HG02798 (cell line): ENCODE results near the gene HMOX2.

Source experiments
- ATAC-seq: cut with Tn5 transposase; IDR thresholded peaks from one replicate; pipeline ENCODE4 v1.9.1; 2021; ENCODE audit warnings: mild to moderate bottlenecking; ENCODE audit not compliant: unreplicated experiment, poor library complexity

HMOX2 gene

GRCh38 chr16:4520913-4521312 is 44.7 kb downstream of the HMOX2 start:
- no peak for ATAC-seq

GRCh38 chr16:4522051-4522581 is 45.9 kb downstream of the HMOX2 start:
- ATAC-seq: no peak

- ATAC-seq: no peak
These were observed 47.5 kb downstream of the HMOX2 start for GRCh38 chr16:4523686-4524085.

- ATAC-seq: no peak
These were observed 48.4 kb downstream of the HMOX2 start for GRCh38 chr16:4524571-4524970.

GRCh38 chr16:4525069-4525468 is 48.9 kb downstream of the HMOX2 start:
- no peak for ATAC-seq

- ATAC-seq: no peak
These were observed 49.6 kb downstream of the HMOX2 start for GRCh38 chr16:4525634-4526277.

- no peak for ATAC-seq
These were observed 53.2 kb downstream of the HMOX2 start for GRCh38 chr16:4529085-4530060.

- no peak for ATAC-seq
These were observed 55.6 kb downstream of the HMOX2 start for GRCh38 chr16:4531811-4532210.

GRCh38 chr16:4532238-4532637 is 56.0 kb downstream of the HMOX2 start:
- no peak for ATAC-seq

- no peak for ATAC-seq
These were observed 57.3 kb downstream of the HMOX2 start for GRCh38 chr16:4533490-4533889.

- ATAC-seq: no peak
These were observed 58.1 kb downstream of the HMOX2 start for GRCh38 chr16:4534151-4534790.

GRCh38 chr16:4535627-4536108 is 59.5 kb downstream of the HMOX2 start:
- no peak for ATAC-seq

- ATAC-seq: no peak
These were observed 60.4 kb downstream of the HMOX2 start for GRCh38 chr16:4536391-4537106.

- peak; percentile 15 for ATAC-seq
These were observed 61.5 kb downstream of the HMOX2 start for GRCh38 chr16:4537376-4538343.

- ATAC-seq: peak; percentile 84
These were observed 62.4 kb downstream of the HMOX2 start, which contains the start of gene CDIP1 for GRCh38 chr16:4538350-4539235. Gene CDIP1 (minus strand): TSS chr16:4538773. CDS start chr16:4514130, 24,643 bp downstream.

GRCh38 chr16:4539716-4540284 is 63.6 kb downstream of the HMOX2 start:
- ATAC-seq: no peak

GRCh38 chr16:4544473-4544872 is 68.3 kb downstream of the HMOX2 start:
- ATAC-seq: no peak
